Measurements from ENCODE around the gene AKR7A3.

- TF ChIP-seq, protein P1, sequence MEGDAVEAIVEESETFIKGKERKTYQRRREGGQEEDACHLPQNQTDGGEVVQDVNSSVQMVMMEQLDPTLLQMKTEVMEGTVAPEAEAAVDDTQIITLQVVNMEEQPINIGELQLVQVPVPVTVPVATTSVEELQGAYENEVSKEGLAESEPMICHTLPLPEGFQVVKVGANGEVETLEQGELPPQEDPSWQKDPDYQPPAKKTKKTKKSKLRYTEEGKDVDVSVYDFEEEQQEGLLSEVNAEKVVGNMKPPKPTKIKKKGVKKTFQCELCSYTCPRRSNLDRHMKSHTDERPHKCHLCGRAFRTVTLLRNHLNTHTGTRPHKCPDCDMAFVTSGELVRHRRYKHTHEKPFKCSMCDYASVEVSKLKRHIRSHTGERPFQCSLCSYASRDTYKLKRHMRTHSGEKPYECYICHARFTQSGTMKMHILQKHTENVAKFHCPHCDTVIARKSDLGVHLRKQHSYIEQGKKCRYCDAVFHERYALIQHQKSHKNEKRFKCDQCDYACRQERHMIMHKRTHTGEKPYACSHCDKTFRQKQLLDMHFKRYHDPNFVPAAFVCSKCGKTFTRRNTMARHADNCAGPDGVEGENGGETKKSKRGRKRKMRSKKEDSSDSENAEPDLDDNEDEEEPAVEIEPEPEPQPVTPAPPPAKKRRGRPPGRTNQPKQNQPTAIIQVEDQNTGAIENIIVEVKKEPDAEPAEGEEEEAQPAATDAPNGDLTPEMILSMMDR (conservative IDR thresholded peaks at IDR 0.05; ENCODE audit: low read length) = no peak
- no peak for TF ChIP-seq EZH2phosphoT487 (IDR thresholded peaks at IDR 0.05; ENCODE audit: borderline replicate concordance)
These were observed 20.7 kb upstream of the AKR7A3 start for GRCh38 chr1:19309123-19309813.
